IMR-90 (cell line): ENCODE measurements around the gene GIMAP1.

ENCODE experiments used
- ELK1 ChIP-seq: fragments of 150-350 bp; IDR thresholded peaks from 2 replicates; pipeline ENCODE4 v1.6.1; 2016; ENCODE audit warnings: low read depth, mild to moderate bottlenecking, low read length, moderate library complexity, borderline replicate concordance
- FOS ChIP-seq: fragments of 150-350 bp; IDR thresholded peaks from 2 replicates; pipeline ENCODE4 v1.6.1; 2016; ENCODE audit warnings: low read depth, low read length
- MAFK ChIP-seq: IDR thresholded peaks from 2 replicates; pipeline ENCODE4 v1.6.1; 2012; ENCODE audit warnings: low read depth, low read length, improper control_type of control experiment
- MXI1 ChIP-seq: IDR thresholded peaks from 2 replicates; pipeline ENCODE4 v1.6.1; 2012; ENCODE audit warnings: low read depth, mild to moderate bottlenecking, low read length, moderate library complexity, borderline replicate concordance
- NFE2L2 ChIP-seq: fragments of 150-350 bp; IDR thresholded peaks from 2 replicates; pipeline ENCODE4 v1.6.1; 2016; ENCODE audit warnings: low read depth, mild to moderate bottlenecking, low read length
- POLR2A ChIP-seq: IDR thresholded peaks from 2 replicates; pipeline ENCODE4 v1.6.1; 2012; ENCODE audit warnings: mild to moderate bottlenecking, low read depth, low read length
- RAD21 ChIP-seq: IDR thresholded peaks from 2 replicates; pipeline ENCODE4 v1.6.1; 2012; ENCODE audit warnings: low read length, improper control_type of control experiment
- RCOR1 ChIP-seq: IDR thresholded peaks from 2 replicates; pipeline ENCODE4 v1.6.1; 2012; ENCODE audit warnings: mild to moderate bottlenecking, low read length, improper control_type of control experiment; ENCODE audit not compliant: insufficient replicate concordance
- RFX5 ChIP-seq: IDR thresholded peaks from 2 replicates; pipeline ENCODE4 v1.8.0; 2012; ENCODE audit warnings: low read depth, mild to moderate bottlenecking, low read length, moderate library complexity
- SMC3 ChIP-seq: fragments of 150-350 bp; IDR thresholded peaks from 2 replicates; pipeline ENCODE4 v1.6.1; 2016; ENCODE audit warnings: low read depth, mild to moderate bottlenecking, antibody characterized with exemption, low read length, moderate library complexity
- USF2 ChIP-seq: fragments of 150-350 bp; IDR thresholded peaks from 2 replicates; pipeline ENCODE4 v1.6.1; 2017; ENCODE audit warnings: mild to moderate bottlenecking, antibody characterized with exemption, low read length, low read depth
- TF ChIP-seq, protein P1 (sequence below): conservative IDR thresholded peaks from 2 replicates; pipeline ENCODE4 v1.5.1; 2012; ENCODE audit warnings: mild to moderate bottlenecking, low read depth, low read length, improper control_type of control experiment

DNA sequence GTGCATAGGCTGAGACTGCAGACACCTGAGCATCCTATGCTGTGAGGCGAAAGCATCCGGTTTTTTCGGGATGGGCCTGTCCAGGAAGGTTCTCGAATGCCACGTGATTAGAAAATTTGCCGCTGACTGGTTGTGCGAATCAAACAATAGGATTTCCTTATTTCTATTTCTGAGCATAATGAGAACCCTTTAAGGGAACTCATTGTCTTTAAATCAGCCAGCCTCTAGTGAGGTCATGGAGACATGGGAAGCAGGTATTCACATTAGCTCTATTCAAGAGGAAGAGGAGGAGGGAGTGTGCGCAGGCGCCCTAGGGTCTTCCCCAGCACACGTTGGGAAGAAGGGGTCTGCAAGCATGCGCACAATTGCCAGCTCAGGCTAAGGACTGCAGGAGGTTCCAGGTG, 5.6 kb downstream of the GIMAP1 start:
- TF ChIP-seq, protein P1, sequence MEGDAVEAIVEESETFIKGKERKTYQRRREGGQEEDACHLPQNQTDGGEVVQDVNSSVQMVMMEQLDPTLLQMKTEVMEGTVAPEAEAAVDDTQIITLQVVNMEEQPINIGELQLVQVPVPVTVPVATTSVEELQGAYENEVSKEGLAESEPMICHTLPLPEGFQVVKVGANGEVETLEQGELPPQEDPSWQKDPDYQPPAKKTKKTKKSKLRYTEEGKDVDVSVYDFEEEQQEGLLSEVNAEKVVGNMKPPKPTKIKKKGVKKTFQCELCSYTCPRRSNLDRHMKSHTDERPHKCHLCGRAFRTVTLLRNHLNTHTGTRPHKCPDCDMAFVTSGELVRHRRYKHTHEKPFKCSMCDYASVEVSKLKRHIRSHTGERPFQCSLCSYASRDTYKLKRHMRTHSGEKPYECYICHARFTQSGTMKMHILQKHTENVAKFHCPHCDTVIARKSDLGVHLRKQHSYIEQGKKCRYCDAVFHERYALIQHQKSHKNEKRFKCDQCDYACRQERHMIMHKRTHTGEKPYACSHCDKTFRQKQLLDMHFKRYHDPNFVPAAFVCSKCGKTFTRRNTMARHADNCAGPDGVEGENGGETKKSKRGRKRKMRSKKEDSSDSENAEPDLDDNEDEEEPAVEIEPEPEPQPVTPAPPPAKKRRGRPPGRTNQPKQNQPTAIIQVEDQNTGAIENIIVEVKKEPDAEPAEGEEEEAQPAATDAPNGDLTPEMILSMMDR = no peak
- TF ChIP-seq MXI1 (no peak), RFX5 (no peak), USF2 (no peak), RCOR1 (no peak), FOS (no peak), POLR2A (no peak), MAFK (no peak), SMC3 (no peak), ELK1 (no peak), RAD21 (no peak), NFE2L2 (no peak)
